GM13976 (cell line): ENCODE data around the gene SLC4A5.
A peak's percentile ranks its signal among the peaks of the same experiment; 100 is the strongest.

Source experiments
- DNase-seq: peaks from one replicate; pipeline ENCODE4 v3.0.0; 2012; ENCODE audit warnings: low spot score
- CTCF ChIP-seq: IDR thresholded peaks from 2 replicates; pipeline ENCODE4 v1.5.1; 2012; ENCODE audit warnings: borderline replicate concordance, mild to moderate bottlenecking; ENCODE audit not compliant: insufficient read depth; ENCODE audit errors: extremely low read depth, missing control alignments, control extremely low read depth
- in situ Hi-C: fragments of 300-500 bp; cut with MboI; formaldehyde crosslinking; loops from one replicate; pipeline ENCODE4 v1.12.0; 2022; ENCODE audit warnings: low sequenced_read_pairs, mixed read lengths, inconsistent platforms; ENCODE audit not compliant: unreplicated experiment

The SLC4A5 gene

DNA sequence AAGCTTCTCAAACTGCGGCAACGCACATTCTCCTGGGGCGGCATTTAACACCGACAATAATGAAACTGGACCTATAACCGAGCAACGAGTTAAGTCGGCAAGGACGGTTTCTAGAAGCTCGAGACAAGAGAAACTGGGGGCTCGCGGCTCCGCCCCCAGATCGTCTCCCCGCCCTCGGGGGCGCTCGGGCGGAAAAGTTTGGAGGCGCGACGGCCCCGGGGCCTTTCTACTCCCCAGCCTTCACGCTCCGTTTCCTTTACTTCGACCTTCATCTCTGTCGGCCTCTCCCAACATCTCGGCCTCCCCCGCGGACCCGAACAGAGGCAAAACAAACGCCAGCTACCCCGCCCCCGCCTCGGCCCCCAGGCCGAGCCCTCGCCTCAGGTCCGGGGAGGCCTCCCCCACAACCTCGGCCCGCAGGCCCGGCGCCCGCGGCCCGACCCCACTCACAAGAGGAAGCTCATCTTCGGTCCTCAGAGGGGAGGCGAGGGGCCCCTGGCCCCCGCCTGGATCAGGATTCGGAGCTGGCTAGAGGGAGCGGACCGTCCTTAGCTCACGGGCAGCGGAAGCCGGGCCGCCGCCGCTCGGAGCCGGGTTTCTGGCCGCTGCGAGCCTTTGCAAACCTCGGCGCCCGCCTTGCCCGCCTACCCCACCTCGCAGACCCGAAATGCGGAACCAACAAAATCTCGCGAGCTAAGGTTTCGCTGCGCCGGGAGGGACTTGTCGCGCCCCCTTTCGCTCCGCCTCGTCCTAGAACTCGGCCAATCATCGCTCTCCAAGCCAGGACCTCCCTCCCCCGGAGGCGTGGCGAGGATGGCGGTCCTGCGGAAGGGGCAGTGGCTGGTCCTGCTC lies 164.8 kb downstream of the SLC4A5 start, which contains the start of gene MOB1A:
MOB1A (minus strand) TSS at position 669 of the 852 bp plus-strand sequence; CDS start at position 464, 205 bp downstream.
- in situ Hi-C loops, result no loop called here
- peak; percentile 94 for DNase-seq
- no peak for TF ChIP-seq CTCF

GRCh38 chr2:74177696-74178095 lies 165.5 kb downstream of the SLC4A5 start:
- TF ChIP-seq CTCF, result no peak
- no peak for DNase-seq
- in situ Hi-C loops, result no loop called here

DNA sequence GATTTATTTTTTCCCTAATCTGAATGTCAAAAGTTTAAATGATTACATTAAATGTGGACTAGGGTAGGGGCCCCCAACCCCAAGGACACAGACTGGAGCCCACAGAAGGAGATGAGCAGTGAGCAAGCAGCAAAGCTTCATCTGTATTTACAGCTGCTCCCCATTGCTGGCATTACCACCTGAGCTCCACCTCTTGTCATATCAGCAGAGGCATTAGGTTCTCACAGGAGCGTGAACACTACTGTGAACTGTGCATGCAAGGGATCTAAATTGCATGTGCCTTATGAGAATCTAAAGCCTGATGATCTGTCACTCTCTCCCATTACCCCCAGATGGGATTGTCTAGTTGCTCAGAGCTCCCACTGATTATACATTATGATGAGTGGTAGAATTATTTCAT lies 168.3 kb downstream of the SLC4A5 start:
- no peak for TF ChIP-seq CTCF
- in situ Hi-C loops, result no loop called here
- no peak for DNase-seq

DNA sequence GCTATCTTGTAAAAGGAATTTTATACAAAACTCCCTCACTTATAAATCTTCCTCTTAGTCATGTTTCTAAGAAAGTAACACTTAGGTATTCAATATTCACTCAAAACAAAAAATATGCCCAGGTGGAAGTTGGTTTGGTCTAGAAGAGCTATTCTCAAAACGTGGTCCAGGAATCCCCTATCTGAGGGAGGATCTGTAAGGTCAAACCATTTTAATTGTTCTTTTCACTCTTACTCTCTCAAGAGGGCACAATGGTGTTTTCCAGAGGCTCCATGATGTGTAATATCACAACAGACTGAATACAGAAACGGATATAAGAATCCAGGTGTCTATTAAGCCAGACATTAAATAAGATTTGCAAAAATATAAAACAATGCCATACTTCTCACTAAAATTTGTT lies 174.5 kb downstream of the SLC4A5 start:
- in situ Hi-C loops, result no loop called here
- DNase-seq, result peak; percentile 47
- TF ChIP-seq CTCF, result no peak
